ENCODE results near the gene BDH2.
A peak's percentile ranks its signal among the peaks of the same experiment; 100 is the strongest.

The BDH2 gene

GRCh38 chr4:103099691-103100392, at the start of gene BDH2:
Gene BDH2, minus strand, starts transcription at chr4:103099834. Its CDS starts 3,580 bp downstream, at chr4:103096254.
- no peaks in the 10 kb centered on the region for H3K9me3 Mint-ChIP-seq
- H3K27ac Mint-ChIP-seq: peak within 1 kb of the TSS; percentile 91
- peaks cover 11% of the 10 kb centered on the region for H3K4me1 Mint-ChIP-seq (ENCODE audit: low read depth)
- H3K36me3 Mint-ChIP-seq (ENCODE audit: low read depth): no peaks in the 10 kb centered on the region
- H3K27me3 Mint-ChIP-seq (ENCODE audit: low read depth): no peaks in the 10 kb centered on the region
- H3K4me3 Mint-ChIP-seq: peak within 1 kb of the TSS; percentile 93

- no peak overlapping the region for H3K27ac Mint-ChIP-seq
- no peaks in the 10 kb centered on the region for H3K9me3 Mint-ChIP-seq
- H3K36me3 Mint-ChIP-seq (ENCODE audit: low read depth): peaks cover 69% of the 10 kb centered on the region
- H3K4me1 Mint-ChIP-seq (ENCODE audit: low read depth): peaks cover 2% of the 10 kb centered on the region
- no peak overlapping the region for H3K4me3 Mint-ChIP-seq
- H3K27me3 Mint-ChIP-seq (ENCODE audit: low read depth): no peaks in the 10 kb centered on the region
These were observed 45.3 kb upstream of the BDH2 start for GRCh38 chr4:103144926-103145325.

- peak overlapping the region; percentile 6 for H3K27ac Mint-ChIP-seq
- H3K9me3 Mint-ChIP-seq: no peaks in the 10 kb centered on the region
- peaks cover 60% of the 10 kb centered on the region for H3K36me3 Mint-ChIP-seq (ENCODE audit: low read depth)
- no peak overlapping the region for H3K4me3 Mint-ChIP-seq
- H3K4me1 Mint-ChIP-seq (ENCODE audit: low read depth): peaks cover 6% of the 10 kb centered on the region
- no peaks in the 10 kb centered on the region for H3K27me3 Mint-ChIP-seq (ENCODE audit: low read depth)
These were observed 37.8 kb upstream of the BDH2 start for GRCh38 chr4:103137446-103137827.

- no peaks in the 10 kb centered on the region for H3K27me3 Mint-ChIP-seq (ENCODE audit: low read depth)
- peaks cover 59% of the 10 kb centered on the region for H3K36me3 Mint-ChIP-seq (ENCODE audit: low read depth)
- H3K4me3 Mint-ChIP-seq: no peak overlapping the region
- H3K27ac Mint-ChIP-seq: peak overlapping the region; percentile 32
- H3K9me3 Mint-ChIP-seq: no peaks in the 10 kb centered on the region
- H3K4me1 Mint-ChIP-seq (ENCODE audit: low read depth): peaks cover 6% of the 10 kb centered on the region
These were observed 37.2 kb upstream of the BDH2 start for GRCh38 chr4:103136671-103137445.

- no peaks in the 10 kb centered on the region for H3K27me3 Mint-ChIP-seq (ENCODE audit: low read depth)
- peaks cover 21% of the 10 kb centered on the region for H3K9me3 Mint-ChIP-seq
- no peak overlapping the region for H3K4me3 Mint-ChIP-seq
- no peak overlapping the region for H3K27ac Mint-ChIP-seq
- H3K36me3 Mint-ChIP-seq (ENCODE audit: low read depth): peaks cover 76% of the 10 kb centered on the region
- H3K4me1 Mint-ChIP-seq (ENCODE audit: low read depth): no peaks in the 10 kb centered on the region
These were observed 29.5 kb upstream of the BDH2 start for GRCh38 chr4:103129174-103129573.

GRCh38 chr4:103126126-103126525, 26.5 kb upstream of the BDH2 start:
- Mint-ChIP-seq H3K27me3 (ENCODE audit: low read depth) (no peaks in the 10 kb centered on the region), H3K4me3 (no peak overlapping the region), H3K36me3 (ENCODE audit: low read depth) (peaks cover 68% of the 10 kb centered on the region), H3K9me3 (peaks cover 21% of the 10 kb centered on the region), H3K4me1 (ENCODE audit: low read depth) (no peaks in the 10 kb centered on the region), H3K27ac (no peak overlapping the region)

- Mint-ChIP-seq H3K27ac (no peak overlapping the region), H3K4me3 (no peak overlapping the region), H3K27me3 (ENCODE audit: low read depth) (no peaks in the 10 kb centered on the region), H3K36me3 (ENCODE audit: low read depth) (peaks cover 49% of the 10 kb centered on the region), H3K9me3 (peaks cover 9% of the 10 kb centered on the region), H3K4me1 (ENCODE audit: low read depth) (no peaks in the 10 kb centered on the region)
These were observed 23.5 kb upstream of the BDH2 start for GRCh38 chr4:103123114-103123513.

- H3K4me1 Mint-ChIP-seq (ENCODE audit: low read depth): no peaks in the 10 kb centered on the region
- H3K9me3 Mint-ChIP-seq: no peaks in the 10 kb centered on the region
- H3K36me3 Mint-ChIP-seq (ENCODE audit: low read depth): peaks cover 16% of the 10 kb centered on the region
- H3K27me3 Mint-ChIP-seq (ENCODE audit: low read depth): no peaks in the 10 kb centered on the region
- H3K27ac Mint-ChIP-seq: no peak overlapping the region
- no peak overlapping the region for H3K4me3 Mint-ChIP-seq
These were observed 18.5 kb upstream of the BDH2 start for GRCh38 chr4:103118166-103118565.

- H3K9me3 Mint-ChIP-seq: no peaks in the 10 kb centered on the region
- H3K27ac Mint-ChIP-seq: no peak overlapping the region
- H3K27me3 Mint-ChIP-seq (ENCODE audit: low read depth): no peaks in the 10 kb centered on the region
- peaks cover 26% of the 10 kb centered on the region for H3K36me3 Mint-ChIP-seq (ENCODE audit: low read depth)
- no peak overlapping the region for H3K4me3 Mint-ChIP-seq
- no peaks in the 10 kb centered on the region for H3K4me1 Mint-ChIP-seq (ENCODE audit: low read depth)
These were observed 12.0 kb upstream of the BDH2 start for GRCh38 chr4:103111598-103111997.

- Mint-ChIP-seq H3K9me3 (no peaks in the 10 kb centered on the region), H3K36me3 (ENCODE audit: low read depth) (peaks cover 28% of the 10 kb centered on the region), H3K4me3 (no peak overlapping the region)
These were observed 8.9 kb upstream of the BDH2 start for GRCh38 chr4:103108542-103108941.

GRCh38 chr4:103105558-103106356, 6.1 kb upstream of the BDH2 start:
- peaks cover 4% of the 10 kb centered on the region for H3K4me1 Mint-ChIP-seq (ENCODE audit: low read depth)
- H3K27ac Mint-ChIP-seq: no peak overlapping the region
- peaks cover 28% of the 10 kb centered on the region for H3K36me3 Mint-ChIP-seq (ENCODE audit: low read depth)

More at GRCh38 chr4:103108542-103108941, 8.9 kb upstream of the BDH2 start:
- no peak overlapping the region for H3K27ac Mint-ChIP-seq
- no peaks in the 10 kb centered on the region for H3K27me3 Mint-ChIP-seq (ENCODE audit: low read depth)
- peaks cover 4% of the 10 kb centered on the region for H3K4me1 Mint-ChIP-seq (ENCODE audit: low read depth)

GRCh38 chr4:103104886-103105285, 5.3 kb upstream of the BDH2 start:
- Mint-ChIP-seq H3K4me3 (no peak overlapping the region), H3K36me3 (ENCODE audit: low read depth) (peaks cover 21% of the 10 kb centered on the region), H3K27me3 (ENCODE audit: low read depth) (no peaks in the 10 kb centered on the region), H3K27ac (no peak overlapping the region), H3K9me3 (no peaks in the 10 kb centered on the region), H3K4me1 (ENCODE audit: low read depth) (peaks cover 4% of the 10 kb centered on the region)

More at GRCh38 chr4:103105558-103106356, 6.1 kb upstream of the BDH2 start:
- no peak overlapping the region for H3K4me3 Mint-ChIP-seq
- no peaks in the 10 kb centered on the region for H3K27me3 Mint-ChIP-seq (ENCODE audit: low read depth)
- no peaks in the 10 kb centered on the region for H3K9me3 Mint-ChIP-seq

GRCh38 chr4:103100691-103101090, 1.1 kb upstream of the BDH2 start:
- Mint-ChIP-seq H3K36me3 (ENCODE audit: low read depth) (no peaks in the 10 kb centered on the region), H3K4me1 (ENCODE audit: low read depth) (peaks cover 11% of the 10 kb centered on the region), H3K27ac (no peak overlapping the region), H3K27me3 (ENCODE audit: low read depth) (no peaks in the 10 kb centered on the region), H3K4me3 (no peak overlapping the region), H3K9me3 (no peaks in the 10 kb centered on the region)

- Mint-ChIP-seq H3K27me3 (ENCODE audit: low read depth) (no peaks in the 10 kb centered on the region), H3K9me3 (no peaks in the 10 kb centered on the region), H3K4me3 (peak overlapping the region; percentile 93), H3K36me3 (ENCODE audit: low read depth) (peaks cover 1% of the 10 kb centered on the region), H3K4me1 (ENCODE audit: low read depth) (peaks cover 11% of the 10 kb centered on the region), H3K27ac (peak overlapping the region; percentile 91)
These were observed 736 bp downstream of the BDH2 start for GRCh38 chr4:103098756-103099440.

Measured in T-helper 1 cell treated with Interleukin-12 subunit alpha and Interleukin-12 subunit beta and Interleukin-4 antibody, amounts not matched to agents 30 μg/mL and 1 μg/mL, for 36 hours (primary cell).